DOHH2 (cell line): ENCODE data around the gene SPON2.

ENCODE experiments used
- H3F3A ChIP-seq: fragments of 200-600 bp; sonication (generic), shearing (Covaris generic); 2 replicates; pipeline ENCODE4 v1.6.0; 2016; ENCODE audit warnings: antibody characterized with exemption, mild to moderate bottlenecking; ENCODE audit not compliant: control insufficient read depth, insufficient read depth
- H3K27ac ChIP-seq: fragments of 200-600 bp; sonication (generic); 2 replicates; pipeline ENCODE4 v1.5.1; 2014; ENCODE audit warnings: low read depth, mild to moderate bottlenecking, low read length, moderate library complexity
- H3K27me3 ChIP-seq: fragments of 200-600 bp; sonication (generic); 2 replicates; pipeline ENCODE4 v1.6.1; 2014; ENCODE audit warnings: mild to moderate bottlenecking, low read length, mixed read lengths; ENCODE audit not compliant: control insufficient read depth
- H3K36me3 ChIP-seq: fragments of 200-600 bp; sonication (generic); 2 replicates; pipeline ENCODE4 v1.6.1; 2014; ENCODE audit warnings: mild to moderate bottlenecking, low read length, moderate library complexity, mixed read lengths; ENCODE audit not compliant: control insufficient read depth
- H3K4me1 ChIP-seq: fragments of 200-600 bp; sonication (generic); 2 replicates; pipeline ENCODE4 v1.6.1; 2014; ENCODE audit warnings: mild to moderate bottlenecking, low read length, mixed read lengths; ENCODE audit not compliant: control insufficient read depth
- H3K4me2 ChIP-seq: fragments of 200-600 bp; sonication (generic); 2 replicates; pipeline ENCODE4 v1.6.0; 2014; ENCODE audit warnings: mild to moderate bottlenecking, low read length, moderate library complexity
- H3K4me3 ChIP-seq: fragments of 200-600 bp; sonication (generic); 2 replicates; pipeline ENCODE4 v1.5.1; 2014; ENCODE audit warnings: mild to moderate bottlenecking, low read length, mixed read lengths
- H3K79me2 ChIP-seq: fragments of 200-600 bp; sonication (generic); 2 replicates; pipeline ENCODE4 v1.6.1; 2014; ENCODE audit warnings: mild to moderate bottlenecking, low read length, mixed read lengths; ENCODE audit not compliant: control insufficient read depth
- H3K9me2 ChIP-seq: fragments of 200-600 bp; sonication (generic); replicated peaks from 2 replicates; pipeline ENCODE4 v1.6.1; 2014; ENCODE audit warnings: mild to moderate bottlenecking, low read length, mixed read lengths; ENCODE audit not compliant: control insufficient read depth
- H3K9me3 ChIP-seq: fragments of 200-600 bp; sonication (generic); 2 replicates; pipeline ENCODE4 v1.6.1; 2014; ENCODE audit warnings: antibody characterized with exemption, low read length, mixed read lengths; ENCODE audit not compliant: control insufficient read depth, insufficient read depth
- H4K20me1 ChIP-seq: fragments of 200-600 bp; sonication (generic); 2 replicates; pipeline ENCODE4 v1.6.0; 2014; ENCODE audit warnings: low read depth, mild to moderate bottlenecking, antibody characterized with exemption, low read length, moderate library complexity; ENCODE audit not compliant: control insufficient read depth, insufficient read depth
- CTCF ChIP-seq: fragments of 200-600 bp; sonication (generic); IDR thresholded peaks from one replicate; pipeline ENCODE4 v1.5.1; 2014; ENCODE audit warnings: antibody characterized with exemption, mild to moderate bottlenecking, low read depth, low read length; ENCODE audit not compliant: poor library complexity, severe bottlenecking
- EZH2phosphoT487 ChIP-seq: fragments of 200-600 bp; sonication (generic); IDR thresholded peaks from 2 replicates; pipeline ENCODE4 v1.6.1; 2017; ENCODE audit warnings: borderline replicate concordance, mild to moderate bottlenecking, antibody characterized with exemption, low read length, moderate library complexity, mixed read lengths

The SPON2 gene

GRCh38 chr4:1198098-1198844, 25.9 kb upstream of the SPON2 start:
- TF ChIP-seq EZH2phosphoT487, result no peak
- TF ChIP-seq CTCF, result no peak
- Histone ChIP-seq H3K9me2 (no peaks in the 10 kb centered on the region), H3F3A (peaks cover 18% of the 10 kb centered on the region), H4K20me1 (no peaks in the 10 kb centered on the region), H3K27ac (no peak overlapping the region), H3K4me2 (no peak overlapping the region), H3K36me3 (peaks cover 54% of the 10 kb centered on the region), H3K4me3 (no peak overlapping the region), H3K4me1 (peaks cover 39% of the 10 kb centered on the region), H3K79me2 (peaks cover 49% of the 10 kb centered on the region), H3K9me3 (no peaks in the 10 kb centered on the region), H3K27me3 (no peaks in the 10 kb centered on the region)

- H3K4me3 ChIP-seq, result no peak overlapping the region
Observed at GRCh38 chr4:1196421-1197183, 24.2 kb upstream of the SPON2 start.

GRCh38 chr4:1195891-1196401, 23.6 kb upstream of the SPON2 start:
- H3K27me3 ChIP-seq, result no peaks in the 10 kb centered on the region
- peaks cover 55% of the 10 kb centered on the region for H3K36me3 ChIP-seq
- H3K79me2 ChIP-seq, result peaks cover 46% of the 10 kb centered on the region
- H3K4me1 ChIP-seq, result peaks cover 29% of the 10 kb centered on the region
- TF ChIP-seq CTCF (no peak), EZH2phosphoT487 (no peak)
- H3K9me2 ChIP-seq, result no peaks in the 10 kb centered on the region
- no peak overlapping the region for H3K27ac ChIP-seq
- peaks cover 5% of the 10 kb centered on the region for H3F3A ChIP-seq
- H3K9me3 ChIP-seq, result no peaks in the 10 kb centered on the region
- no peaks in the 10 kb centered on the region for H4K20me1 ChIP-seq
- H3K4me2 ChIP-seq, result no peak overlapping the region
- no peak overlapping the region for H3K4me3 ChIP-seq

More at GRCh38 chr4:1196421-1197183, 24.2 kb upstream of the SPON2 start:
- H3K9me2 ChIP-seq, result no peaks in the 10 kb centered on the region
- no peak for TF ChIP-seq EZH2phosphoT487
- no peak overlapping the region for H3K4me2 ChIP-seq
- H3F3A ChIP-seq, result peaks cover 4% of the 10 kb centered on the region; the same call in 1 of the 2 replicates
- H3K36me3 ChIP-seq, result peaks cover 53% of the 10 kb centered on the region
- H3K27ac ChIP-seq, result no peak overlapping the region
- no peaks in the 10 kb centered on the region for H4K20me1 ChIP-seq
- H3K79me2 ChIP-seq, result peaks cover 49% of the 10 kb centered on the region
- no peaks in the 10 kb centered on the region for H3K9me3 ChIP-seq
- H3K4me1 ChIP-seq, result peaks cover 29% of the 10 kb centered on the region
- H3K27me3 ChIP-seq, result no peaks in the 10 kb centered on the region
